Hematopoietic multipotent progenitor cell treated with erythropoietin and hydrocortisone succinate and interleukin-3 and kit ligand, for 6 days (in vitro differentiated cells): ENCODE measurements around the gene YAF2.
"Not testable (repeated sequence)": the region's sequence is repeated elsewhere in the genome, so short reads cannot be mapped to it uniquely, and the experiment has no call there.

Source experiments
- DNase-seq: peaks from one replicate; pipeline ENCODE4 v3.0.0-alpha.2; 2015

Gene YAF2

DNA sequence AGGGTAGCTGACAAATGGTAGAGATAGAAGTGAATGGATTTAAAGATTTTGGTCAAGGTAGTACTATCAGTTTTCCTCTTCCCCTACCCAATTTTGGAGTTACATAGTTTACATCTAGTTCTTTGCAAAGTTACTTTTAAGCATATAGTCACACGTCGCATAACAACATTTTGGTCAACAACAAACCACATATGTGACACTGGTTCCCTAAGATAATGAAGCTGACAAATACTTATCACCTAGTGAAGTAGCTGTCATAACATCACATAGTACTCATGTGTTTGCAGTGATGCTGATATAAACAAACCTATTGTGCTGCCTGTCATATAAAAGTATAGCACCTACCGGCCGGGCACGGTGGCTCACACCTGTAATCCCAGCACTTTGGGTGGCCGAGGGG is 45.4 kb downstream of the YAF2 start:
- DNase-seq, result peak; percentile 52

DNA sequence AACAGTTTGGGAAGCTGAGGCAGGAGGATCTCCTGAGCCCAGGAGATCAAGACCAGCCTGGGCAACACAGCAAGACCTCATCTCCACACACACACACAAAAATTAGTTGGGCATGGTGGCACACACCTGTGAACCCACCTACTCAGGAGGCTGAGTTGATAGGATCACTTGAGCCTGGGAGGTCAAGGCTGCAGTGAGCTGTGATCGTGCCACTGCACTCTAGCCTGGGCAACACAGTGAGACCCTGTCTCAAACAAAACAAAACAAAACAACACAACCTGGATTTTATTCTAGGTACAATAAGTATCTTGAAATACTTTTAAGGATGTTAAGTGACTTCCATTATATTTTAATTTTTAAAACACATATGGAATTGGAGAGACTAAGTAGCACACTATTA is 45.8 kb downstream of the YAF2 start:
- no peak for DNase-seq

DNA sequence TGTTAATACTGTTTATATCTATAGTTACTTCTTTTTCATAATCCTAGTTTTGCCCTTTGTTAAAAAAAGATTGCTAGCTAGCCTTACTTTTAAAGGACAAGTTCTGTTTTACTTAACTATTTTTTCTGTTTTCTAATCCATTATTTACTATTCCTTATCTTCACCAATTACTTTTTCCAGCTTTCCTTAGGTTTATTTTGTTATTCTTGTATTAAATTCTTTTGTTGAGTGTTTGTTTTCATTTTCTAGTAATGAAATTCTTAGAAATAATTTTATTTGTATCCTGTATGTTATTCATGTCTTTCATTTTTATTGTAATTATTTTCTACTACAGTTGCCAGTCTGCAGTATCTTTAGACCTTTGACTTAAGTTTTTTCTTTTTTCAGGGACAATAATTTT is 47.7 kb downstream of the YAF2 start:
- no peak for DNase-seq

GRCh38 chr12:42188275-42188674 is 49.8 kb downstream of the YAF2 start:
- DNase-seq, result not testable (repeated sequence)

DNA sequence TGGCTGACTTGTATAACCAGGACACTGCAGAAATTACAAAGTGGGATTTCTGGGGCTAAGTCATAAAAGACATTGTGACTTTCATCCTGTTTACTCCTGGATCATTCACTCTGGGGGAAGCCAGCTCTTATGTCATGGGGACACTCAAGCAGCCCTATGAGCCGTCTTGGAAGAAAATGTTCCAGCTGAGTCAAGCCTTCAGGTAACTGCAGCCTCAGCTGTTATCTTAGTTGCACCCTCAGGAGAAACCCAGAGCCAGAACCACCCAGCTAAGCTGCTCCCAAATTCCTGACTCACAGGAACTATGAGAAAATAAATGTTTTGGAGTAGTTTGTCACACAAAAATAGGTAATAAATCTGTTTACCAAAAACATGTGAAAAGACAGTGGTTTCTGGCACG is 50.2 kb downstream of the YAF2 start:
- DNase-seq, result no peak

GRCh38 chr12:42186793-42187192 is 51.3 kb downstream of the YAF2 start:
- no peak for DNase-seq

DNA sequence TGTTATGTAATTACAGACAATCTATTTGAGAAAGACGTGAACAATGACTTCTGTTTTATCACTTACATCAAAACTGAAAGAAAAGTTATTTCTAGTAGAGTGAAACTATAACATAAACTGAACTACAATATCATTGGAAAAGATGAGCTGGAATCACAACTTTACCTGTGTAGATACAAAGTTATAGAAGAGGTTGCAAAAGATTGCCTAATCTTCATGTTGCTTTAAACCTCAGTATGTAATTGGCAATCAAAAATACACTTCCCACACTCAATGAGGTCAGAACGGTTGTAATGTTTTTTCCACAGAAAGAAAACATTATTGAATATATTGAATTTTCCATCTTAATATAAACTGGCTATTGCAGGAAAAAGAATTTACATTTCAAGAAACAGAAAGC is 55.7 kb downstream of the YAF2 start:
- DNase-seq, result no peak

GRCh38 chr12:42180990-42181596 is 57.0 kb downstream of the YAF2 start:
- DNase-seq, result peak; percentile 53

- no peak for DNase-seq
These were observed 59.9 kb downstream of the YAF2 start for GRCh38 chr12:42178101-42178500.

- no peak for DNase-seq
These were observed 63.1 kb downstream of the YAF2 start for GRCh38 chr12:42174978-42175377.

- DNase-seq, result no peak
These were observed 64.0 kb downstream of the YAF2 start for GRCh38 chr12:42173961-42174521.

GRCh38 chr12:42172441-42173210 is 65.4 kb downstream of the YAF2 start:
- peak; percentile 37 for DNase-seq

- DNase-seq, result no peak
These were observed 70.3 kb downstream of the YAF2 start for GRCh38 chr12:42167711-42168110.

- DNase-seq, result no peak
These were observed 71.5 kb downstream of the YAF2 start for GRCh38 chr12:42166501-42166900.

GRCh38 chr12:42163913-42164312 is 74.1 kb downstream of the YAF2 start:
- DNase-seq, result no peak

DNA sequence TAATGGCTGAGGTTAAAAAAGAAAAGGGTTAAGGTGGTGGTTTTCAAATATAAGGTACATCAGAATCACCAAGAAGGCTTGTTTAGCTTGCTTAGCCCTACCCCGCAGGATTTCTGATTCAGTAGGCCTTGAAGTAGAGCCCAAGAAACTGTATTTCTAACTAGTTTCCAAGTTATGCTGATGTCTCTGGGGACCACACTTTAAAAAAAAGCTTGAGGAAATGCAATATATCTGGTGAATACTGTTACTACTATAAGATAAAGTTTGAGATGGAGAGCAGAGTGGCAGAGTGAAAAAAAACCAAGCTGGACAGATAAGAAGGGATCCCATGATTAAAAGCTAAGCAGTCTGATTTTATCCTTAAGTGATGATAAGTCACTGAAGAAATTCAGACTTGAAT is 75.1 kb downstream of the YAF2 start:
- no peak for DNase-seq

GRCh38 chr12:42162193-42162592 is 75.9 kb downstream of the YAF2 start:
- no peak for DNase-seq

DNA sequence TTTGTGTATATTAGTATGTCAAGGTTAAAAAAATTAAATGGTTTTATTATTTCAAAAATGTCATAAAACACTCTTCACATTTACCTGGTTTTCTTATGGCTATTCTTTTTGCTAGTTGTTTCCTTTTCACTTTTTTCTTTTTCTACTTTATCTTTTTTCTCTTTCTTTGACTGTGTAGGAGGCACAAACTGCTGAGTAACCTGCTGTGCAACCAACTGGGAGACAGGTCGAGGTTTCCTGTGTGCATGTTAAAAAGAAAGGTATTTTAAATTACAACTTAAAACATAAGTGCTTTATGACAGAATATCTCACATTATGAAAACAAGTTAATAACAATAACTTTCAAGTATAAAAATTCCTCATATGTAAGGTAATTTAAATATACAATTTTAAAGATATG is 76.5 kb downstream of the YAF2 start:
- no peak for DNase-seq

DNA sequence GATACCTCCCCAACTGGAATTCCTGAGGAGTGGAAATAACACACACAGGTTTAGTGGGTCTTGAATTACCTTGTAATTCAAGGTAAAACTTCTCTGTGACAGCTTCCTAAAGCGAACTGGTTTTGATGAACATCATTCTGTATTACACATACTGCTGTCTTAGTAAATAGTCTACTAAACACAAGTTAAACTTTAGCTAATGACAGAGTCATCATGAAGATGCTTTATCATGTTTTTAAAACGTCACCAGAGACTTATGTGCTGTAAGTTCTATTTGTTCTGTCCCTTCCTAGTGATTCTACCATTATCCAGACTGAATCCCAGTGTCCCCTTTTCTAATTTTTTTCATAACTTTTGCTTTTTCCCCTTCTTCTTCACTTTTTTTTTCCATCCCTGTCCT is 81.8 kb downstream of the YAF2 start:
- no peak for DNase-seq

- DNase-seq, result peak; percentile 36
These were observed 92.4 kb downstream of the YAF2 start for GRCh38 chr12:42145552-42146215.

GRCh38 chr12:42145197-42145549 is 92.9 kb downstream of the YAF2 start:
- DNase-seq, result no peak

DNA sequence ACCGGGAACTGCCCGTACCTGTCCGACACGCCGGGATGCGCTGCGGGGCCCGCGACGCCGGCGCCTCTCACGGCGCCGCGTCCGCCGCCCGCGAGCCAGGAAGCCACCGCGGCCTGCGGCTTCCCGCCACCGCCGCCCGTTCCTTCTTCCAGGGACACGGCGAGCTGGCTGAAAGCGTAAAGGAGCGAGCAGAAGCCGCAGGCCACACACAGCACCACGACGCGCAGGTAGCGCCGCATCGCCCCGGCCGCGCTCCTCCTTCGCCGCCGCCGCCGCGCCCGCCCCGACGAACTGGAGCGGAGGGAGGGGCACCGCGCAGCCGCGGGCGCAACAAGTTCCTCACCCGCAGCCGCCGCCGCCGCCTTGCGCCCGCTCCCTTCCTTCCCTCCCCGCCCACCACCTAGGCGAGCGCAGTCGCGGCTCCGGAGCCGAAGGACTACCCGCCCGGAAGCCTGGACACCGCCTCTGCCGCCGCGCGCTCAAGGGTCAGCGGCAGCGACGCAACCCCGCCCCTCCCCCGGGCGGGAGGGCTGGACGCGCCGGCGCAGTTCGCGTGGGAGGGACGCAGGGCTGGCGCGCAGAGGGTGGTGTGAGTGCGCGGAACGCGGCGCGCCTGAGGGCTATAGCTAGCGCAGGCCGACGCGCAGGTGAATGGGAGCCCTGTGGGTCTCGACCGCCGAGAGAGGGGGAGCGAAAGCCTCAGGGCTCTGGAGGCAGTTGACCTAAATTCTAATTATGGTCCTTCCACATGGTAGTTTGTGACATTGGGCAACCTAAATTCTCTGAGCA is 93.4 kb downstream of the YAF2 start, which contains the start of gene GXYLT1:
Gene GXYLT1, minus strand, starts transcription at position 467 of the 789 bp plus-strand sequence. Its CDS starts 228 bp downstream, at position 239.
- DNase-seq, result peak; percentile 94

- DNase-seq, result no peak
These were observed 94.0 kb downstream of the YAF2 start for GRCh38 chr12:42144158-42144407.
